RWPE2 (cell line): Measurements from ENCODE around the gene GSTM5.

Experiments
- ATAC-seq: fragments of 200-7000 bp; cut with Tn5 transposase; 3 replicates; pipeline ENCODE4 v1.9.1; 2021; ENCODE audit warnings: low read depth
- DNase-seq: peaks from one replicate; pipeline ENCODE4 v3.0.0-alpha.2; 2020; ENCODE audit warnings: low spot score
- H3K27ac ChIP-seq: fragments of 450-650 bp; 2 replicates; pipeline ENCODE4 v1.5.1; 2017; ENCODE audit warnings: mild to moderate bottlenecking; ENCODE audit not compliant: poor library complexity, severe bottlenecking
- H3K27me3 ChIP-seq: fragments of 250-450 bp; sonication (Bioruptor Pico); 2 replicates; pipeline ENCODE4 v1.5.1; 2021; ENCODE audit warnings: mild to moderate bottlenecking, moderate library complexity; ENCODE audit not compliant: insufficient read depth, poor library complexity, severe bottlenecking
- H3K36me3 ChIP-seq: fragments of 250-450 bp; sonication (Bioruptor Pico); 2 replicates; pipeline ENCODE4 v1.5.1; 2020; ENCODE audit warnings: low read depth, mild to moderate bottlenecking, moderate library complexity
- H3K4me1 ChIP-seq: fragments of 250-450 bp; sonication (Bioruptor Pico); 2 replicates; pipeline ENCODE4 v1.5.1; 2021; ENCODE audit warnings: mild to moderate bottlenecking, moderate library complexity; ENCODE audit not compliant: insufficient read depth, poor library complexity, severe bottlenecking
- H3K4me3 ChIP-seq: fragments of 250-450 bp; sonication (Bioruptor Pico); 2 replicates; pipeline ENCODE4 v1.5.1; 2021; ENCODE audit warnings: mild to moderate bottlenecking, moderate library complexity; ENCODE audit not compliant: severe bottlenecking
- H3K9me3 ChIP-seq: fragments of 250-450 bp; sonication (Bioruptor Pico); 2 replicates; pipeline ENCODE4 v1.5.1; 2021; ENCODE audit warnings: mild to moderate bottlenecking, moderate library complexity; ENCODE audit not compliant: severe bottlenecking
- CTCF ChIP-seq: fragments of 450-650 bp; IDR thresholded peaks from one replicate; pipeline ENCODE4 v1.5.1; 2017; ENCODE audit warnings: mild to moderate bottlenecking, moderate library complexity; ENCODE audit not compliant: poor library complexity, severe bottlenecking

The GSTM5 gene

GRCh38 chr1:109717729-109718128 is 5.7 kb downstream of the GSTM5 start:
- H3K9me3 ChIP-seq: no peaks in the 10 kb centered on the region
- DNase-seq (no peak), ATAC-seq (no peak)

GRCh38 chr1:109718495-109718894 is 6.4 kb downstream of the GSTM5 start:
- Histone ChIP-seq H3K27me3 (no peaks in the 10 kb centered on the region), H3K4me1 (peaks cover 5% of the 10 kb centered on the region), H3K27ac (no peak overlapping the region), H3K4me3 (no peak overlapping the region), H3K36me3 (no peaks in the 10 kb centered on the region), H3K9me3 (no peaks in the 10 kb centered on the region)
- ATAC-seq (no peak), DNase-seq (no peak)
- TF ChIP-seq CTCF: no peak

More at GRCh38 chr1:109717729-109718128, 5.7 kb downstream of the GSTM5 start:
- Histone ChIP-seq H3K27me3 (no peaks in the 10 kb centered on the region), H3K4me1 (peaks cover 5% of the 10 kb centered on the region), H3K36me3 (no peaks in the 10 kb centered on the region), H3K27ac (no peak overlapping the region), H3K4me3 (no peak overlapping the region)
- TF ChIP-seq CTCF: no peak

- Histone ChIP-seq H3K4me3 (no peak overlapping the region), H3K27ac (no peak overlapping the region), H3K4me1 (peaks cover 5% of the 10 kb centered on the region), H3K36me3 (no peaks in the 10 kb centered on the region), H3K27me3 (no peaks in the 10 kb centered on the region), H3K9me3 (no peaks in the 10 kb centered on the region)
- DNase-seq (no peak), ATAC-seq (peak; percentile 38; the same call in 1 of the 3 replicates)
- no peak for TF ChIP-seq CTCF
These were observed 7.3 kb downstream of the GSTM5 start for GRCh38 chr1:109719337-109719837.

- DNase-seq (no peak), ATAC-seq (no peak)
- Histone ChIP-seq H3K36me3 (no peaks in the 10 kb centered on the region), H3K9me3 (no peaks in the 10 kb centered on the region), H3K4me3 (no peak overlapping the region), H3K4me1 (peaks cover 5% of the 10 kb centered on the region), H3K27ac (no peak overlapping the region), H3K27me3 (no peaks in the 10 kb centered on the region)
- TF ChIP-seq CTCF: no peak
These were observed 9.0 kb downstream of the GSTM5 start for GRCh38 chr1:109721042-109721441.

- Histone ChIP-seq H3K27me3 (no peaks in the 10 kb centered on the region), H3K4me1 (peaks cover 5% of the 10 kb centered on the region), H3K4me3 (no peak overlapping the region), H3K36me3 (no peaks in the 10 kb centered on the region), H3K9me3 (no peaks in the 10 kb centered on the region), H3K27ac (no peak overlapping the region)
- no peak for DNase-seq
- TF ChIP-seq CTCF: no peak
- ATAC-seq: no peak
These were observed 9.9 kb downstream of the GSTM5 start for GRCh38 chr1:109721971-109722370.
